HepG2 (cell line): Measurements from ENCODE around the gene PDS5B. TPM values are rescaled to one million over a fixed set of nuclear protein-coding genes. Genes with fewer than 3 reads are reported as not detected.

Source experiments
- ATAC-seq: fragments of 200-7000 bp; cut with Tn5 transposase; 3 replicates; pipeline ENCODE4 v1.9.1; 2020; ENCODE audit warnings: mild to moderate bottlenecking, moderate library complexity
- BruUV-seq: library from RNA; stranded (reverse); fragments of 400-500 nt; replicated peaks from 2 replicates; lab custom pipeline; 2021; lab: Mats Ljungman, UMichigan
- CTCF ChIA-PET: fragments of 300-600 bp; formaldehyde crosslinking; extraction: SDS; loops from one replicate; lab custom pipeline; 2021; ENCODE audit warnings: low total read pairs, inconsistent platforms, low intra/inter-chr PET ratio; lab: Yijun Ruan, JAX
- POLR2A ChIA-PET: fragments of 350-600 bp; sonication (Branson Sonifier 250); formaldehyde crosslinking; loops from one replicate; lab custom pipeline; 2020; ENCODE audit warnings: antibody characterized with exemption, inconsistent platforms; lab: Yijun Ruan, JAX
- DNase-seq: peaks from one replicate; pipeline ENCODE4 v3.0.0-alpha.2; 2015; ENCODE audit warnings: low spot score
- FAIRE-seq: peaks from 3 replicates; lab custom pipeline; 2011; peaks lifted over from hg19 to GRCh38; lab: Jason Lieb, UNC
- H2AFZ ChIP-seq: one replicate; pipeline ENCODE4 v1.6.1; 2011; ENCODE audit warnings: low read length, inconsistent platforms
- H3K27ac ChIP-seq: fragments of 300-600 bp; 3 replicates; pipeline ENCODE4 v1.8.0; 2011; ENCODE audit warnings: mixed run types, mild to moderate bottlenecking, mixed read lengths, low read length, inconsistent platforms; ENCODE audit not compliant: insufficient read depth; ENCODE audit errors: extremely low read length
- H3K27me3 ChIP-seq, 2 experiments: fragments of 200-600 bp in 1 of 2; 2 replicates in 1 of 2; 3 replicates in 1 of 2; pipeline versions ENCODE4 v1.6.0 to v1.8.0; 2011; ENCODE audit warnings: low read length in 2 of 2, mild to moderate bottlenecking in 2 of 2, moderate library complexity in 2 of 2, inconsistent platforms in 1 of 2; ENCODE audit not compliant: insufficient read depth in 2 of 2, control insufficient read depth in 1 of 2
- H3K36me3 ChIP-seq, 2 experiments: fragments of 200-600 bp in 1 of 2; replicated peaks in 1 of 2; 2 replicates in 1 of 2; 3 replicates in 1 of 2; pipeline versions ENCODE4 v1.5.1 to v1.8.0; 2011; ENCODE audit warnings: low read length in 2 of 2, inconsistent platforms in 1 of 2; ENCODE audit not compliant: insufficient read depth in 2 of 2, control insufficient read depth in 1 of 2
- H3K4me1 ChIP-seq: 2 replicates; pipeline ENCODE4 v1.5.1; 2012; ENCODE audit warnings: low read length, inconsistent platforms; ENCODE audit not compliant: insufficient read depth
- H3K4me2 ChIP-seq: 2 replicates; pipeline ENCODE4 v1.6.0; 2011; ENCODE audit warnings: low read depth, low read length, inconsistent platforms
- H3K4me3 ChIP-seq, 3 experiments: fragments of 200-600 bp in 1 of 3; sonication (generic), shearing (Covaris generic) in 1 of 3; replicated peaks in 1 of 3; 2 replicates each; pipeline ENCODE4 v1.5.1; 2011 to 2016; ENCODE audit warnings: low read length in 3 of 3, inconsistent platforms in 2 of 3, low read depth in 2 of 3, mild to moderate bottlenecking in 2 of 3, control low read depth in 1 of 3, mixed read lengths in 1 of 3; ENCODE audit not compliant: insufficient read depth in 1 of 3
- H3K79me2 ChIP-seq: one replicate; pipeline ENCODE4 v1.6.1; 2011; ENCODE audit warnings: low read length, inconsistent platforms; ENCODE audit not compliant: insufficient read depth
- H3K9ac ChIP-seq: 2 replicates; pipeline ENCODE4 v1.6.0; 2011; ENCODE audit warnings: mild to moderate bottlenecking, low read depth, low read length, inconsistent platforms; ENCODE audit not compliant: insufficient read depth
- H3K9me3 ChIP-seq: 2 replicates; pipeline ENCODE4 v1.5.1; 2012; ENCODE audit warnings: mild to moderate bottlenecking, low read length
- H4K20me1 ChIP-seq: 2 replicates; pipeline ENCODE4 v1.6.0; 2011; ENCODE audit warnings: inconsistent platforms, mild to moderate bottlenecking, low read length, moderate library complexity; ENCODE audit not compliant: insufficient read depth
- FOXM1 ChIP-seq: sonication (generic); formaldehyde crosslinking; IDR thresholded peaks from 2 replicates; pipeline ENCODE4 v1.5.0; 2020; ENCODE audit warnings: missing genetic modification reagents
- KLF15 ChIP-seq: sonication (generic); formaldehyde crosslinking; IDR thresholded peaks from 2 replicates; pipeline ENCODE4 v1.8.1; 2023; ENCODE audit warnings: borderline replicate concordance, mild to moderate bottlenecking, inconsistent platforms, missing genetic modification reagents, mixed read lengths
- MXD4 ChIP-seq: IDR thresholded peaks from 2 replicates; pipeline ENCODE4 v1.6.1; 2016; ENCODE audit warnings: mild to moderate bottlenecking, missing biosample characterization, missing genetic modification reagents
- NCOA5 ChIP-seq: sonication (generic); formaldehyde crosslinking; IDR thresholded peaks from 2 replicates; pipeline ENCODE4 v1.4.0; 2020; ENCODE audit warnings: missing genetic modification reagents
- ONECUT2 ChIP-seq: sonication (generic); formaldehyde crosslinking; IDR thresholded peaks from 2 replicates; pipeline ENCODE4 v1.4.0; 2020; ENCODE audit warnings: missing genetic modification reagents
- PBX2 ChIP-seq: IDR thresholded peaks from 2 replicates; pipeline ENCODE4 v1.6.1; 2016; ENCODE audit warnings: control low read depth
- PHF20 ChIP-seq: sonication (generic); formaldehyde crosslinking; IDR thresholded peaks from 2 replicates; pipeline ENCODE4 v1.5.0; 2020; ENCODE audit warnings: mild to moderate bottlenecking, missing genetic modification reagents
- RCOR2 ChIP-seq: IDR thresholded peaks from 2 replicates; pipeline ENCODE4 v1.6.1; 2016; ENCODE audit warnings: missing biosample characterization, missing genetic modification reagents
- SMAD3 ChIP-seq: sonication (generic); formaldehyde crosslinking; IDR thresholded peaks from 2 replicates; pipeline ENCODE4 v1.4.0; 2020; ENCODE audit warnings: missing genetic modification reagents
- TGIF2 ChIP-seq: IDR thresholded peaks from 2 replicates; pipeline ENCODE4 v1.6.1; 2016; ENCODE audit warnings: control low read depth, missing compliant biosample characterization
- ZBTB2 ChIP-seq: sonication (generic); formaldehyde crosslinking; IDR thresholded peaks from 2 replicates; pipeline ENCODE4 v1.8.0; 2022; ENCODE audit warnings: low read depth, missing genetic modification reagents
- ZFP62 ChIP-seq: sonication (generic); formaldehyde crosslinking; IDR thresholded peaks from 2 replicates; pipeline ENCODE4 v1.4.0; 2020; ENCODE audit warnings: missing genetic modification reagents
- ZNF143 ChIP-seq: sonication (generic); formaldehyde crosslinking; IDR thresholded peaks from 2 replicates; pipeline ENCODE4 v1.4.0; 2020; ENCODE audit warnings: missing genetic modification reagents
- ZNF253 ChIP-seq: sonication (generic); formaldehyde crosslinking; IDR thresholded peaks from 2 replicates; pipeline ENCODE4 v1.8.0; 2022; ENCODE audit warnings: mild to moderate bottlenecking, missing genetic modification reagents, borderline replicate concordance
- ZNF75D ChIP-seq: sonication (generic); formaldehyde crosslinking; IDR thresholded peaks from 2 replicates; pipeline ENCODE4 v1.8.1; 2023; ENCODE audit warnings: missing genetic modification reagents, mild to moderate bottlenecking, borderline replicate concordance
- ZSCAN31 ChIP-seq: sonication (generic); formaldehyde crosslinking; IDR thresholded peaks from 2 replicates; pipeline ENCODE4 v1.5.0; 2020; ENCODE audit warnings: low read depth, mild to moderate bottlenecking, missing genetic modification reagents
- WGBS: methylation state at CpG from one replicate; pipeline ENCODE4 v1.1.6; 2017; ENCODE audit warnings: low lambda C conversion rate; 5-methylcytosine and 5-hydroxymethylcytosine counted together
- in situ Hi-C: cut with HindIII; loops from 2 replicates; pipeline ENCODE4 v1.10.0; 2017; ENCODE audit warnings: low pct_unique_long_range_greater_than_20kb; ENCODE audit not compliant: extremely low pct_ligation_motif_present
- intact Hi-C: fragments of 100-400 bp; cut with micrococcal nuclease; formaldehyde crosslinking; loops from one replicate; pipeline ENCODE4 v1.10.0; 2022; ENCODE audit not compliant: unreplicated experiment
- polyA plus RNA-seq, 8 experiments: library from polyadenylated mRNA; depleted of rRNA in 3 of 8; stranded (reverse) in 7 of 8; unstranded in 1 of 8; fragments of >200 nt; fragmentation: Illumina TruSeq in 4 of 8; extraction: Trizol in 4 of 8; gene quantifications; 2 replicates each; pipeline versions ENCODE4 v1.2.1 to v1.2.3, GENCODE V29; 2011 to 2016; ENCODE audit warnings: low read depth in 4 of 8, missing spikeins in 1 of 8, mixed read lengths in 1 of 8; ENCODE audit not compliant: insufficient read depth in 1 of 8
- total RNA-seq, 5 experiments: library from RNA; depleted of rRNA; stranded (reverse); fragments of >200 nt; fragmentation: Illumina TruSeq; extraction: Trizol; gene quantifications; 2 replicates each; pipeline ENCODE4 v1.2.3, GENCODE V29; 2016; ENCODE audit warnings: low read depth in 1 of 5
- TF ChIP-seq, protein P1 (sequence below): sonication (generic); formaldehyde crosslinking; conservative IDR thresholded peaks from 2 replicates; pipeline ENCODE4 v1.8.1; 2023; ENCODE audit warnings: missing genetic modification reagents

PDS5B gene
- total and polyA plus RNA-seq, 2 of the 13 experiments (the other 11 are each of a cell fraction or from before 2014, with no cell fraction given), result 5.8 to 24.6 TPM

- H3K4me3 ChIP-seq, result no peak overlapping the region
- H3K27me3 ChIP-seq, result no peaks in the 10 kb centered on the region
- no peak for ATAC-seq
- no peak for DNase-seq
- no peak overlapping the region for H3K4me2 ChIP-seq
- H3K9ac ChIP-seq, result no peak overlapping the region
- H3K4me1 ChIP-seq, result peaks cover 24% of the 10 kb centered on the region
- no peak overlapping the region for H3K27ac ChIP-seq
- peaks cover 1 to 10% of the 10 kb centered on the region in 2 experiments; a peak in 4 of 5 replicates for H3K36me3 ChIP-seq
- intact Hi-C loops (no loop called here), in situ Hi-C loops (no loop called here)
- no peaks in the 10 kb centered on the region for H3K79me2 ChIP-seq
- no peaks in the 10 kb centered on the region for H4K20me1 ChIP-seq
- no TSS peak for BruUV-seq
- no peaks in the 10 kb centered on the region for H3K9me3 ChIP-seq
- WGBS, result 82% methylated on average over 4 of the region's 4 CpGs
- FAIRE-seq, result no peak
- ChIA-PET POLR2A (no interaction called here), CTCF (no interaction called here)
- no peak overlapping the region for H2AFZ ChIP-seq
- TF ChIP-seq PBX2 (CRISPR knock-in tag), result no peak
- TF ChIP-seq MXD4 (CRISPR knock-in tag), result no peak
- TF ChIP-seq KLF15 (CRISPR knock-in tag), result no peak
- TF ChIP-seq ZNF143 (CRISPR knock-in tag), result no peak
- TF ChIP-seq SMAD3 (CRISPR knock-in tag), result no peak
- TF ChIP-seq ZBTB2, result no peak
Measured at GRCh38 chr13:32736648-32737047, 150.4 kb downstream of the PDS5B start.

- ATAC-seq (no peak), FAIRE-seq (no peak), DNase-seq (no peak)
- H3K36me3 ChIP-seq, result peaks cover 1 to 7% of the 10 kb centered on the region in 2 experiments; a peak in 4 of 5 replicates
- BruUV-seq, result no TSS peak
- ChIA-PET CTCF (no interaction called here), POLR2A (no interaction called here)
- no peaks in the 10 kb centered on the region for H3K9me3 ChIP-seq
- 97% methylated on average over 2 of the region's 2 CpGs for WGBS
- H3K4me1 ChIP-seq, result peaks cover 24% of the 10 kb centered on the region
- H3K4me3 ChIP-seq, result no peak overlapping the region
- no peaks in the 10 kb centered on the region for H3K79me2 ChIP-seq
- no peak overlapping the region for H3K27ac ChIP-seq
- no peak overlapping the region for H3K9ac ChIP-seq
- H3K4me2 ChIP-seq, result no peak overlapping the region
- no peaks in the 10 kb centered on the region for H4K20me1 ChIP-seq
- in situ Hi-C loops, result no loop called here
- no peak overlapping the region for H2AFZ ChIP-seq
- no peaks in the 10 kb centered on the region for H3K27me3 ChIP-seq
- intact Hi-C loops, result no loop called here
- TF ChIP-seq ONECUT2 (CRISPR knock-in tag) (no peak), ZNF75D (CRISPR knock-in tag) (no peak), ZNF253 (CRISPR knock-in tag) (no peak), RCOR2 (CRISPR knock-in tag) (no peak), PHF20 (CRISPR knock-in tag) (no peak), ZFP62 (no peak), FOXM1 (CRISPR knock-in tag) (no peak), TGIF2 (CRISPR knock-in tag) (no peak), NCOA5 (CRISPR knock-in tag) (no peak), ZSCAN31 (CRISPR knock-in tag) (no peak)
- TF ChIP-seq, protein P1, sequence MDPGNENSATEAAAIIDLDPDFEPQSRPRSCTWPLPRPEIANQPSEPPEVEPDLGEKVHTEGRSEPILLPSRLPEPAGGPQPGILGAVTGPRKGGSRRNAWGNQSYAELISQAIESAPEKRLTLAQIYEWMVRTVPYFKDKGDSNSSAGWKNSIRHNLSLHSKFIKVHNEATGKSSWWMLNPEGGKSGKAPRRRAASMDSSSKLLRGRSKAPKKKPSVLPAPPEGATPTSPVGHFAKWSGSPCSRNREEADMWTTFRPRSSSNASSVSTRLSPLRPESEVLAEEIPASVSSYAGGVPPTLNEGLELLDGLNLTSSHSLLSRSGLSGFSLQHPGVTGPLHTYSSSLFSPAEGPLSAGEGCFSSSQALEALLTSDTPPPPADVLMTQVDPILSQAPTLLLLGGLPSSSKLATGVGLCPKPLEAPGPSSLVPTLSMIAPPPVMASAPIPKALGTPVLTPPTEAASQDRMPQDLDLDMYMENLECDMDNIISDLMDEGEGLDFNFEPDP (CRISPR knock-in tag), result no peak
Measured at GRCh38 chr13:32737111-32737571, 150.9 kb downstream of the PDS5B start.
